ENCODE measurements around the gene MORC2.

Gene MORC2

GRCh38 chr22:30948930-30949342, 19.6 kb downstream of the MORC2 start:
- DNase-seq = no peak

- DNase-seq = peak; percentile 5
These were observed 20.6 kb downstream of the MORC2 start for GRCh38 chr22:30947816-30948454.

DNA sequence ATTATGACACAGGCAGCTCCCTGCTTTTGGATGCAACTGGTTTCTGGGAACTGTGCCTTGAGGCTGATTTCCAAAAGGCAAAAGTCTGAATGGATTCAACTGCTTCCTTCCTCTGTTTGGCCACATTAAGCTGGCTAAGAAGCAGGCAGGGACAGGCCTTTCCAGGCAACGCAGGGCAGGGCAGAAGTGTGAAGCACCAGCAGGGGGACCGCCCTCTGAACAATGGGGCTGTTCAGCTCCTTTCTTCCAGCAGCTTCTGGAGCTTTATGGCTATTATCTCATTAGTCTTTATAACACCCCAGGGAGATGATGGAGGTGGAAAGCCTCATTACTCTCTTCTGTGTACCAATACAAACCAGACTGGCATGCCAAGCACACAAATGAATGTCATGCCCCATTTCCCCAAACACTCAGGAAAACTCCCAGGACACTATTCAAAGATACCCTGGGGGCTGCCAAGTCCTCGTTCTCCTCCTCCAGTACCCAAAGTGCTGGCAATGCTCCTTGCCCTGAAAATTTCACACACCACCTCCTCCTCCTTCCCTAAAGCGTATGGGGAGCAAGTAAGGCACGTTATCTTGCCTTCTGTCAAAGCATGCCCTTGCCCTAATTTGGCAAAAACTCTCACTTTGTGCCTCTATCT, 21.3 kb downstream of the MORC2 start:
- peak; percentile 11 for DNase-seq

GRCh38 chr22:30946354-30946753, 22.2 kb downstream of the MORC2 start:
- no peak for DNase-seq

DNA sequence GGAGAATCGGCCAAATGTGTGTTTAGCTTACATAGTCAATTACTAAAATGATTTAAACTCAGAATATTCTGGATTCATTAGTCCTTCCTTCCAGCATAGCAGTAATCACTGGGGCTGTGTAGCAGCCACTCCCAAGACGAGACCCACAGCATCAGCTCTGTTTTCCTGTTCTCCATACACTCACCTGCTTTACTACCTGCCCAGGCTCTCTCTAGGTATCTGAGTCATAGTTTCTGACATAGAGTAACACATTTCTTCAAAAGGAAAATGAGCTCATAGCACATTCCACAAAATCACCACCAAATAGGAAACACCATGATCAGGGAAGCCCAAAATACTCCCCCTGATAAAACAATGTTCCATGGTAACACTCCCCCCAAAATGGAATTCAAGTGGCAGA, 22.9 kb downstream of the MORC2 start:
- no peak for DNase-seq

DNA sequence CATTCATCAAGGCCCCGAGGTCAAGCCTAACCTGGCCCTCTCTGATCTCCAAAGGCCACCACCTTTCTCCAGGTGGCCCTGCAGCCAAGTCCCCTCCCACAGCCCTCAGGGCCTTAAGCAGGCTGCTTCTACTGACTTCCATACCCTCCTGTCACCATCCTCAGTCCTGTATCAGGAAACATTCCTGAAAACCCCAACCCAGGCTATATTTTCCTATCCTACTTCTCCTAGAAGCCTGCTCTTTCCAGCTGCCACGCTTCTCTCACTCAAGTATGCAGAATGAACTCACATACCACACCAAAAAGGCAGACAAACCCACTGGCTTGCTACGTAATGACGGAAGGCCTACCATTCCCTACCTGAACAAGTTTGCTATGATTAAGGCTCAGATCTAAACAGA, 23.6 kb downstream of the MORC2 start:
- DNase-seq = no peak

DNA sequence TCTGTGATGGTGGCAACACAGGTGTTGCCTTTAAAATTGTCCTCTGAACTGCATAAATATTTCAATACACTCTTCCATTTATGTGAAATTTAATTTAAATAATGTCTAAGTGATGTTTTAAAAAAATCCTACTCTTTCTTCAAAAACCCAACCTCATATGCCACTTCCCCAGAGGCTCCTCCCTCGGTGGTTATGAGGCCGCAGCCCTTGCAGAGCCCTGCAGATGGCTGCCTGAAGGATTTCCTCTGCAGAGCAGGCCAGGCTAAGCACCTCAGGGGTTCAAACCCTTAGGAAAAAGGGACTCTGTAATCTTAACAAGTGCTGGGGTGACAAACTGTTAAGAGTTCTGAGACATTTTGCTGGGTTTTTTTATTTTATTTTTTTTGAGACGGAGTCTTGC, 25.2 kb downstream of the MORC2 start:
- DNase-seq = no peak

DNA sequence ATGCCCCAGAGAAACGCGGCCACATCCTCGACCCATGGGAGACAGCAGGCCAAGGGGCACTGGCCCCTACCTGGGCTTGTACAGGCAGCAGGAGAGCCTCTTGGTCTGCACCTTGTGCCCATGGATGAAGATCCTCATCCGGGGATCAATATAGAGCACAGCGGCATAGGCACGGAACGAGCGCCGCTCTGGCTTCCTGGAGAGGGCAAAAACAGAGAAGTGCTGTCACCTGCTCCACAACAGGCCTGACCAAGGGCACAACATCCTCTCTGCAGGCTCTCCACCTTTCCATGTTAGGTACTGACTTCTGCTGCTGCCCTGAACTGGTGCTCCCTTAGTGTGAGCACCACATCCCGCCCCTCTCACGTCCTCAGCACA, 27.2 kb downstream of the MORC2 start:
- DNase-seq = no peak

DNA sequence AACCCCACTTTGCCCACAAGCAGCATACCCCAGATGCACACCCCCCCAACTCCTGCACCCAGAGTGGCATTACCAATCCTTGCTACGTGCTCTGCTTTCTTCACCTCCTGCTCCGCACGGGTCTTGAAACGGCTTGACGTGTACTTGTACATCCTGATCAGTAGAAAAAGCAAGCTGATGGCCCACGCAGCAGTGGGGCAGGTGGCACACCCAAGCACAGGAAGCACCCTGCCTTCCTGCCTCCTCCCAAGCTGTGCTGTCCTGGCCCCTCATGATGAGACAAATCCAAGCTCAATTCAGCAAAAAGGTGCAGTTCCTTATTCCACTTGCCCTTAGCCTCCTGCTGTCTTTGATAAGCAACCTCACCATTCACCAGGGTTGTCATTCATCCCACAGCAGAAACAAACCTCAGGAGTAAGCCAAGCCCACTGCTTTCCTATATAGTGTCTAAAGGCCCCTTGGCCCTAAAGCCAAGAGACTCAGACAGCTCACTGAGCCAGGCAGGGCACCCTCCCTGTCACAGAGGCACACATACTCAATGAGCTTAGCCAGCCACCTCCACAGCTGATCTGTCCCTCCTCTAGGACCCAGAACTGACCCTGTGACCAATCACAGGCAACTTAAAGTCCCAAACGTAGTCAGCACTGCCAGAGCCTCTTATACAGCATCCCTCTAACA, 27.8 kb downstream of the MORC2 start:
- DNase-seq = no peak

DNA sequence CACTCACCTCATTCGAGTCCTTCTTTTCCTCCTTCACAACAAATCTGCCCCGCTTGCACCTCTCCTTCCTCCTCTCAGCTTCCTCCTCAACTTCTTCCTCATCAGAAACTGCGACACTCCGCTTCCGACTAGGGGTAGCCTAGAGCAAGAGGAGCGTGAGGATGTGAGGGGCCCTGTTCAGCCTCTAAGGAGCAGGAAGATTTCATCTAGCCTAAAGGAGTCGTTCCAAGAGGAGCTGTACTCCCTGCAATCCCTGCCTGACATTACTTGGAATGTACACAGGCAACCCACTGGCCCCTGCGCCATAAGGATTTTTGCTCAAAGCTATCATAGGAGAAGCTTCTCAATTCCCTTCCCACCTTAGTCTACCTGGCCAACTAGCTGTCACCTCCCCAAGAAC, 34.5 kb downstream of the MORC2 start:
- DNase-seq = no peak

DNA sequence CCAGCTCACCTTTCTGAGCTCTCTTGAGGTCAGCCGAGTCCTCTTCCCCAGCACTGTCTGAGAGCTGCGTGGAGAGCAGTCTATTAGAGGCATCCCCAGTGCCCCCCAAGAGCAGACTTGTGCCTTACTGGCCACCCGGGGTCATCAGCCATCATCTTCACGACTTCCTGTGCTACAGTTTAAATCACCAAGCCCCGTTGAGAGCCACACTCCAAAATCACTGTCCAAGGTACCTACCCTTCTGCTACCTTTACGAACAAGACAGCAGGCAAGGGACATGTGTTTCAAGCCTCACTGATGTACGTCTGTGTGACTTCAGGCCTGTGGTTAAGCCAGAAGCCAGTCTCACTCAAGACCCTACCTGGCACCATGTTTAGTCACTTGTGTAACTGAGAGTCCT, 35.1 kb downstream of the MORC2 start:
- DNase-seq = no peak

DNA sequence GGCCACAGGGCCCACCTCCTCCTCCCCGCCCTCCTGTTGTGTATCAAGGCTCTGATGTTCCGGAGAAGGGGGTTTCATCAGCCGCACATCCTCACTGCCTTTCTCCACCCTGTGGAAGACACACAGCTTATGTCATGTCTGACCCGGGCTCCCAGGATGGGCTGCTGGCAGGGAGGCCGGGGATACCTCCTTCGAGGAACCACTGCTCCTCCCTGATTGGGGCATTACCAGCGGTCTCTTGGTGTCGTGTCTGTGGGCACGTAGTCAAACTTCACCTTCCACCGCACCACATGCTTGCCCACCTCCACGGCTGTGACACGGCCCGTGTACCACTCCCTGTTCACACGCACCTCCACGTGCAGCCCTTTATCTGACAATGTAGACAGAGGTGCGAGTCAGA, 35.9 kb downstream of the MORC2 start:
- DNase-seq = no peak

GRCh38 chr22:30931541-30932300, 36.9 kb downstream of the MORC2 start:
- DNase-seq = no peak

GRCh38 chr22:30930228-30930627, 38.3 kb downstream of the MORC2 start:
- DNase-seq = no peak

GRCh38 chr22:30928401-30928800, 40.2 kb downstream of the MORC2 start:
- DNase-seq = no peak

GRCh38 chr22:30927806-30928205, 40.8 kb downstream of the MORC2 start:
- no peak for DNase-seq

- DNase-seq = no peak
These were observed 41.9 kb downstream of the MORC2 start for GRCh38 chr22:30926706-30927105.

- no peak for DNase-seq
These were observed 42.9 kb downstream of the MORC2 start for GRCh38 chr22:30925667-30926066.

DNA sequence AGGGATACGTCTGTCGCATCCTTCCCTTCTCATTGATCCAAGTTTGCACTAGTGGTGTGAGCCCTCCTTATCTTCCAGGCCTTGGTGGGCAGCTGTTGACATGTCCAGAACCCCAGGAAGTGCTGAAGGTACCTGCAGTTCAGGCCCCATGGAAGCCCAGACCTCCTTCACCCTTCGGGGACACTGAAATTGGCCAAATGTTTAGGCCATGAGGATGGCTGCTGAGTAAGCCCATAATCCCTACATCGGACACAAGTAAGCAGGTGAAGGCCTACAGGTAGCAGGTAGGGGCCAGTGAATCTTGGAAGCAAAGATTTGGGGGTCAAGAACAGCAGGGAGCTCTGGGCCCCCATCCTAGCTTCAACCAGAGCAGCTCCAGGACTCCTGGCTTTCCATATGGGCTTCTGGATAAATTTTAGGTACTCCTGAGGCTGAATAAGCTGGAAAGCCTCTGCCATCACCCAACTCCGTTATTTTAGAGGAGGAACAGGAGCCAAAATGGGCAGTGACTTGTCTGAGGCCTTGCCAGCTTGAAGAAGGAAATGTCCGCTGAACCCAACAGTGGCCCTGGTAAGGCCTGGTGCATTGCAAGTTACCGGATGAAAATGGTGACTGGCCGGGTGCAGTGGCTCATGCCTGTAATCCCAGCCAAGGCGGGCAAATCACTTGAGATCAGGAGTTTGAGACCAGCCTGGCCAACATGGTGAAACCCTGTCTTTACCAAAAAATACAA, 45.2 kb downstream of the MORC2 start:
- DNase-seq = no peak

GRCh38 chr22:30922151-30922611, 46.4 kb downstream of the MORC2 start:
- DNase-seq = peak; percentile 18

DNA sequence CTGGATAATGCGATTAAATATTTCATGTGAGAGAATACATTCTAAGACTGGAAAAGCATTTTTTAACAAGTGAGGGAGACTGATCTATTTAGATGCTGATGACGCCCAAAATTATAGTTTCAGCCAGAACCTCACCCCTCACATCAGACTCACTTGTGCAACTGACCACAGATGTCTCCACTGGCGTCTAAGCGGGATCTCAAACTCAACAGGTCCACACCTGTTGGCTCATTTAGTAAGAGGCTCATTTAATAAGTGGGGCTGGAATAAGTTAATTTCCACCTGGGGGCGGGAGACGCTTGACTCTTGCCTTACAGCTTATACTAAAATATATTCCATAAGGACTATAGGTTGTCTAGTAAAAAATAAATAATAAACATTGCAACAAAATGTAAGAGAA, 47.5 kb downstream of the MORC2 start:
- no peak for DNase-seq

- DNase-seq = peak; percentile 50
These were observed 48.2 kb downstream of the MORC2 start for GRCh38 chr22:30920407-30920806.

DNA sequence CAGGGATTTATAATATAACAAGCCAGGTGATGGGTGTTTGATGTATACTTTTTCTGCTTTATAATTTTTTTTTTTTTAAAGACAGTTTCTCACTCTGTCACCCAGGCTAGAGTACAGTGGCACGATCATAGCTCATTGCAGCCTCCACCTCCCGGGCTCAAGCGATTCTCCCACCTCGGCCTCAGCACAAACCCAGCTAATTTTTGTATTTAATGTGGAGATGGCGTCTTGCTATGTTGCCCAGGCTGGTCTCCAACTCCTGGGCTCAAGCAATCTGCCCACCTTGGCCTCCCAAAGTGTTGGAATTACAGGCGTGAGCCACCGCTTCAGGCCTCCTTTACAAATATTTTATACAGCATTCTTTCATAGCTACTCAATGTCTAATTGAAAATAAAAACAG, 48.6 kb downstream of the MORC2 start:
- no peak for DNase-seq

Data from NCI-H2227 treated with DMSO at 0.1 percent for 48 hours (cell line).